ENCODE measurements around the gene TUBB.

DNA sequence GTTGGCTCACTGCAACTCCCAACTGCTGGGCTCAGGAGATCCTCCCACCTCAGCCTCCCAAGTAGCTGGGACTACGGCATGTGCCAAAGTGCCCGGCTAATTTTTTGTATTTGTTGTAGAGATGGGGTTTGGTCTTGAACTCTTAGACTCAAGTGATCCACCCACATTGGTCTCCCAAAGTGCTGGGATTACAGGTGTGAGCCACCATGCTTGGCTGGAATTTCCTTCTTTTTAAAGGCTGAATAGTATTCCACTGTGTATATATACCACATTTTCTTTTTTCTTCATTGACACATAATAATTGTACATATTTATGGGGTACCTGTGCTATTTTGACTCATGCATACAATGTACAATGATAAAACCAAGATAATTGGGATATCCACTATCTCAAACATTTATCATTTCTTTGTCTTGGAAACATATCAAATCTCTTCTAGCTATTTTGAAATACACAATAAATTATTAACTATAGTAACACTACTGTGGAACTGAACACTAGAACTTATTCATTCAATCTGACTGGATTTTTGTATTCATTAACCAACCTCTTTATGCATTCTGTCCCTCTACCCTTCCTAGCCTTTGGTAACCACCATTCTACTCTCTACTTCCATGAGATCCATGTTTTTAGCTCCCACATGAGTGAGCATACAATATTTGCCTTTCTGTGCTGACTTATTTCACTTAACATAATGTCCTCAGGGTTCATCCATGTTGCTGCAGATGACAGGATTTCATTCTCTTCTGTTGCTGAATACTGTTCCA lies 10.9 kb upstream of the TUBB start:
- TF ChIP-seq, protein P1, sequence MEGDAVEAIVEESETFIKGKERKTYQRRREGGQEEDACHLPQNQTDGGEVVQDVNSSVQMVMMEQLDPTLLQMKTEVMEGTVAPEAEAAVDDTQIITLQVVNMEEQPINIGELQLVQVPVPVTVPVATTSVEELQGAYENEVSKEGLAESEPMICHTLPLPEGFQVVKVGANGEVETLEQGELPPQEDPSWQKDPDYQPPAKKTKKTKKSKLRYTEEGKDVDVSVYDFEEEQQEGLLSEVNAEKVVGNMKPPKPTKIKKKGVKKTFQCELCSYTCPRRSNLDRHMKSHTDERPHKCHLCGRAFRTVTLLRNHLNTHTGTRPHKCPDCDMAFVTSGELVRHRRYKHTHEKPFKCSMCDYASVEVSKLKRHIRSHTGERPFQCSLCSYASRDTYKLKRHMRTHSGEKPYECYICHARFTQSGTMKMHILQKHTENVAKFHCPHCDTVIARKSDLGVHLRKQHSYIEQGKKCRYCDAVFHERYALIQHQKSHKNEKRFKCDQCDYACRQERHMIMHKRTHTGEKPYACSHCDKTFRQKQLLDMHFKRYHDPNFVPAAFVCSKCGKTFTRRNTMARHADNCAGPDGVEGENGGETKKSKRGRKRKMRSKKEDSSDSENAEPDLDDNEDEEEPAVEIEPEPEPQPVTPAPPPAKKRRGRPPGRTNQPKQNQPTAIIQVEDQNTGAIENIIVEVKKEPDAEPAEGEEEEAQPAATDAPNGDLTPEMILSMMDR (IDR thresholded peaks at IDR 0.05): no peak
- TF ChIP-seq POLR2A (IDR thresholded peaks at IDR 0.05): no peak
